GM12874 (cell line): ENCODE results near the gene PBXIP1.

Source experiments
- CTCF ChIP-seq: IDR thresholded peaks from 2 replicates; pipeline ENCODE4 v1.5.1; 2011; ENCODE audit warnings: low read depth, mild to moderate bottlenecking, control low read depth, low read length, moderate library complexity; ENCODE audit not compliant: insufficient read depth

The PBXIP1 gene

GRCh38 chr1:155001675-155002463 lies 46.0 kb upstream of the PBXIP1 start:
- TF ChIP-seq CTCF = peak; percentile 60

GRCh38 chr1:155001425-155001674 lies 45.5 kb upstream of the PBXIP1 start:
- TF ChIP-seq CTCF = no peak

- TF ChIP-seq CTCF = no peak
Observed at GRCh38 chr1:155000726-155001424, 45.0 kb upstream of the PBXIP1 start.

- TF ChIP-seq CTCF = no peak
Observed at GRCh38 chr1:155000411-155000725, 44.5 kb upstream of the PBXIP1 start.

- no peak for TF ChIP-seq CTCF
Observed at GRCh38 chr1:154999571-155000410, 43.9 kb upstream of the PBXIP1 start.

- peak; percentile 96 for TF ChIP-seq CTCF
Observed at GRCh38 chr1:154998818-154999570, 43.1 kb upstream of the PBXIP1 start.
